Activated CD4-positive, alpha-beta T cell treated with anti-CD3 and anti-CD28 coated beads, Interleukin-2, amount 50 U/mL, for 1 hour (primary cell): Measurements from ENCODE around the gene NAA25.
"Not testable (repeated sequence)": the region's sequence is repeated elsewhere in the genome, so short reads cannot be mapped to it uniquely, and the experiment has no call there.

Experiments
- DNase-seq: peaks from one replicate; pipeline ENCODE4 v3.0.0-alpha.2; 2020

Gene NAA25

GRCh38 chr12:112005419-112006395 lies 102.9 kb downstream of the NAA25 start:
- DNase-seq = no peak

GRCh38 chr12:112004041-112004440 lies 104.5 kb downstream of the NAA25 start:
- DNase-seq = no peak

- DNase-seq = no peak
These were observed 107.0 kb downstream of the NAA25 start for GRCh38 chr12:112001576-112001975.

GRCh38 chr12:112000820-112001219 lies 107.8 kb downstream of the NAA25 start:
- no peak for DNase-seq

- DNase-seq = not testable (repeated sequence)
These were observed 109.5 kb downstream of the NAA25 start for GRCh38 chr12:111999129-111999528.

- DNase-seq = no peak
These were observed 110.6 kb downstream of the NAA25 start for GRCh38 chr12:111998015-111998414.

GRCh38 chr12:111997300-111997699 lies 111.3 kb downstream of the NAA25 start:
- DNase-seq = no peak

GRCh38 chr12:111995782-111996480 lies 112.7 kb downstream of the NAA25 start:
- DNase-seq = no peak

- DNase-seq = not testable (repeated sequence)
These were observed 114.1 kb downstream of the NAA25 start for GRCh38 chr12:111994211-111995111.

GRCh38 chr12:111993292-111994150 lies 115.1 kb downstream of the NAA25 start:
- DNase-seq = no peak

- no peak for DNase-seq
These were observed 116.1 kb downstream of the NAA25 start for GRCh38 chr12:111992464-111992863.

GRCh38 chr12:111991946-111992345 lies 116.6 kb downstream of the NAA25 start:
- no peak for DNase-seq

- DNase-seq = no peak
These were observed 117.0 kb downstream of the NAA25 start for GRCh38 chr12:111991535-111991934.

- DNase-seq = no peak
These were observed 123.8 kb downstream of the NAA25 start for GRCh38 chr12:111984820-111985219.

- no peak for DNase-seq
These were observed 126.6 kb downstream of the NAA25 start for GRCh38 chr12:111981987-111982386.

GRCh38 chr12:111980598-111980997 lies 128.0 kb downstream of the NAA25 start:
- no peak for DNase-seq

GRCh38 chr12:111978545-111978944 lies 130.0 kb downstream of the NAA25 start:
- no peak for DNase-seq

GRCh38 chr12:111976860-111977259 lies 131.7 kb downstream of the NAA25 start:
- no peak for DNase-seq
